Peyer's patch (tissue), 4 donors: ENCODE results near the gene KDM5A. TPM values are rescaled to one million over a fixed set of nuclear protein-coding genes. Genes with fewer than 3 reads are reported as not detected.
"Not testable (repeated sequence)": the region's sequence is repeated elsewhere in the genome, so short reads cannot be mapped to it uniquely, and the experiment has no call there.

ENCODE experiments used
- DNase-seq, 3 donors: peaks; one replicate each; pipeline ENCODE4 v3.0.0-alpha.2; 2017 to 2019
- H3K27ac ChIP-seq, 4 donors: fragments of 200-600 bp; sonication (generic); one replicate each; pipeline ENCODE4 v1.5.1; 2016 to 2019
- H3K27me3 ChIP-seq, 2 donors: fragments of 200-600 bp; sonication (generic); one replicate each; pipeline ENCODE4 v1.5.1; 2019
- H3K36me3 ChIP-seq, 3 donors: fragments of 200-600 bp; sonication (generic); one replicate each; pipeline ENCODE4 v1.5.1; 2016 to 2019
- H3K4me1 ChIP-seq, 4 donors: fragments of 200-600 bp; sonication (generic); one replicate each; pipeline ENCODE4 v1.5.1; 2016 to 2019
- H3K4me3 ChIP-seq, 4 donors: fragments of 200-600 bp; sonication (generic); 1 replicate in 3 of 4; 2 replicates in 1 of 4; pipeline ENCODE4 v1.5.1; 2016 to 2019; ENCODE audit warnings: mild to moderate bottlenecking in 1 of 4
- H3K9me3 ChIP-seq, 4 donors: fragments of 200-600 bp; sonication (generic); one replicate each; pipeline ENCODE4 v1.5.1; 2016 to 2019; ENCODE audit warnings: mild to moderate bottlenecking in 1 of 4
- CTCF ChIP-seq, 6 experiments: fragments of 450-650 bp in 4 of 6; fragments of 200-600 bp in 2 of 6; sonication (generic) in 1 of 6; IDR thresholded peaks; one replicate each; pipeline ENCODE4 v1.5.1; 2017 to 2019; ENCODE audit warnings: antibody characterized with exemption in 6 of 6, mild to moderate bottlenecking in 3 of 6, moderate library complexity in 1 of 6
- POLR2A ChIP-seq, 2 donors: fragments of 450-650 bp; IDR thresholded peaks; one replicate each; pipeline ENCODE4 v1.5.1; 2017; ENCODE audit warnings: antibody characterized with exemption in 2 of 2, mild to moderate bottlenecking in 2 of 2, moderate library complexity in 2 of 2
- total RNA-seq, 4 donors: library from RNA; depleted of rRNA; stranded (reverse); fragments of >200 nt; gene quantifications; one replicate each; pipeline ENCODE4 v1.1.0, GENCODE V29; 2016

The KDM5A gene
- total RNA-seq, 4 donors from 2014 or later = 38.8 to 72.7 (median 60.8) TPM

DNA sequence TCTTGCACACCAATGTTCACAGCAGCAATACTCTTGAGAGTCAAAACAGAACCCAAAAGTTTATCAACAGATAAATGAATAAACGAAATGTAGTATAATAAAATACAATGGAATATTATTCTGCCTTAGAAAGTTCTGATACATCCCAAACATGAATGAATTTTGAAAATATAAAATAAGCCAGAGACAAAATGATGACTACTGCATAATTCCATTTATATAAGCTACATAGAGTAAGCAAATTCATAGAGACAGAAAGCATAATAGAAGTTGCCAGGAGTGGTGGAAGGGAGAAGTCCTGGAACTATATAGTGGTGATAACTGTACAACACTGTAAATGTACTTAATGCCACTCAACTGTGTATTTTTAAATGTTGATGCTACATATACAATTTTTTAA lies 21.1 kb downstream of the KDM5A start:
- DNase-seq = no peak
- Histone ChIP-seq H3K4me1 (no peaks in the 10 kb centered on the region), H3K27me3 (no peaks in the 10 kb centered on the region), H3K27ac (no peak overlapping the region), H3K4me3 (no peak overlapping the region), H3K9me3 (peaks cover 0 to 6% (median 3%) of the 10 kb centered on the region in 4 donors), H3K36me3 (peaks cover 0 to 69% (median 5%) of the 10 kb centered on the region in 3 donors)
- TF ChIP-seq POLR2A (IDR thresholded peaks at IDR 0.05) (no peak), CTCF (IDR thresholded peaks at IDR 0.05) (no peak)

DNA sequence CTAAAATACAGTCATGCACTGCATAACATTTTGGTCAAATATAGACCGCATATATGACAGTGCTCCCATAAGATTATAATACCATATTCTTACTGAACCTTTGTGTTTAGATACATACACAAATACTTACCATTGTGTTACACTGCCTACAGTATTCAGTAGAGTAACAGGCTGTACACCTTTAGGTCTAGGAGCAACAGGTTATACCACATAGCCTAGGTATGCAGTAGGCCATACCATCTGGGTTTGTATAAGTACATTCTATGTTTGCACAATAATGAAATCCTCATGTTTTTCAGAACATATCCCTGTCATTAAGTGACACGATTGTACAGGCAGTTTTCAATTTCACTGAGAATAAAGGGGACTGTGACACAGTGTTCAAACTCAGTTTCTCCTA lies 22.3 kb downstream of the KDM5A start:
- TF ChIP-seq POLR2A (IDR thresholded peaks at IDR 0.05) (no peak), CTCF (IDR thresholded peaks at IDR 0.05) (no peak)
- H3K36me3 ChIP-seq = peaks cover 1 to 80% (median 5%) of the 10 kb centered on the region in 3 donors
- H3K9me3 ChIP-seq = peaks cover 0 to 6% (median 3%) of the 10 kb centered on the region in 4 donors

GRCh38 chr12:359091-359490 lies 30.0 kb downstream of the KDM5A start:
- Histone ChIP-seq H3K9me3 (no peaks in the 10 kb centered on the region), H3K4me3 (no peak overlapping the region), H3K36me3 (peaks cover 0 to 98% (median 6%) of the 10 kb centered on the region in 3 donors), H3K4me1 (no peaks in the 10 kb centered on the region), H3K27ac (no peak overlapping the region), H3K27me3 (no peaks in the 10 kb centered on the region)
- no peak for DNase-seq
- TF ChIP-seq POLR2A (IDR thresholded peaks at IDR 0.05) (no peak), CTCF (IDR thresholded peaks at IDR 0.05) (no peak)

More for the DNA sequence above, 22.3 kb downstream of the KDM5A start:
- no peak overlapping the region for H3K4me3 ChIP-seq
- no peaks in the 10 kb centered on the region for H3K4me1 ChIP-seq
- no peak overlapping the region for H3K27ac ChIP-seq
- H3K27me3 ChIP-seq = no peaks in the 10 kb centered on the region
- no peak for DNase-seq

GRCh38 chr12:356276-356988 lies 32.7 kb downstream of the KDM5A start:
- no peak for DNase-seq
- TF ChIP-seq CTCF (IDR thresholded peaks at IDR 0.05) = no peak
- no peak for TF ChIP-seq POLR2A (IDR thresholded peaks at IDR 0.05)
- H3K27me3 ChIP-seq = no peaks in the 10 kb centered on the region
- H3K4me3 ChIP-seq = no peak overlapping the region
- H3K9me3 ChIP-seq = no peaks in the 10 kb centered on the region
- H3K36me3 ChIP-seq = peaks cover 0 to 98% (median under 1%) of the 10 kb centered on the region in 3 donors
- H3K4me1 ChIP-seq = no peaks in the 10 kb centered on the region
- H3K27ac ChIP-seq = no peak overlapping the region

DNA sequence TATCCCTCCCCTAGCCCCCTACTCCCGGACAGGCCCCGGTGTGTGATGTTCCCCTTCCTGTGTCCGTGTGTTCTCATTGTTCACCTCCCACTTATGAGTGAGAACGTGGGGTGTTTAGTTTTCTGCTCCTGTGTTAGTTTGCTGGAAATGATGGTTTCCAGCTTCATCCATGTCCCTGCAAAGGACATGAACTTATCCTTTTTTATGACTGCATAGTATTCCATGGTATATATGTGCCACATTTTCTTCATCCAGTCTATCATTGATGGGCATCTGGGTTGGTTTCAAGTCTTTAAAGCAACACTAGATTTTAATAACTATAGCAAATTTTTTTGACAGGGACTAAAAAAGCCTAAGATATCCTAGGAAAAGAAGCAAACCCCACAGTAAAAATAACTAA lies 37.9 kb downstream of the KDM5A start:
- not testable (repeated sequence) for H3K27ac ChIP-seq
- H3K36me3 ChIP-seq = peaks cover 0 to 81% (median 0%) of the 10 kb centered on the region in 3 donors

DNA sequence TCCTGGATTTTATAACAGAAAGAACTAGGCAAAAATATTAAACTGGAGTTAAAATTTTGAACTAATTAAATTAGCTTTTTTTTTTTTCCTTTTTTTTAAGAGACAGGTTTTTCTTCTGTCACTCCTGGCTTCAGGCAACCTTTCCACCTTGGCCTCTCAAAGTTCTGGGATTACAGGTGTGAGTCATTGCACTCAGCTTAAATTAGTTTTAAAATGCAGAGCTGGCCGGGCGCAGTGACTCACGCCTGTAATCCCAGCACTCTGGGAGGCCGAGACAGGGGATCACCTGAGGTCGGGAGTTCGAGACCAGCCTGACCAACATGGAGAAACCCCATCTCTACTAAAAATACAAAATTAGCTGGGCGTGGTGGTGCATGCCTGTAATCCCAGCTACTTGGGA lies 39.5 kb downstream of the KDM5A start:
- not testable (repeated sequence) for H3K4me1 ChIP-seq, DNase-seq, H3K27me3 ChIP-seq, H3K9me3 ChIP-seq, H3K4me3 ChIP-seq, H3K27ac ChIP-seq
- H3K36me3 ChIP-seq = peaks cover 0 to 71% (median 0%) of the 10 kb centered on the region in 3 donors

More for the DNA sequence above, 37.9 kb downstream of the KDM5A start:
- H3K9me3 ChIP-seq, H3K4me1 ChIP-seq, H3K27me3 ChIP-seq, DNase-seq, H3K4me3 ChIP-seq: not testable (repeated sequence)

DNA sequence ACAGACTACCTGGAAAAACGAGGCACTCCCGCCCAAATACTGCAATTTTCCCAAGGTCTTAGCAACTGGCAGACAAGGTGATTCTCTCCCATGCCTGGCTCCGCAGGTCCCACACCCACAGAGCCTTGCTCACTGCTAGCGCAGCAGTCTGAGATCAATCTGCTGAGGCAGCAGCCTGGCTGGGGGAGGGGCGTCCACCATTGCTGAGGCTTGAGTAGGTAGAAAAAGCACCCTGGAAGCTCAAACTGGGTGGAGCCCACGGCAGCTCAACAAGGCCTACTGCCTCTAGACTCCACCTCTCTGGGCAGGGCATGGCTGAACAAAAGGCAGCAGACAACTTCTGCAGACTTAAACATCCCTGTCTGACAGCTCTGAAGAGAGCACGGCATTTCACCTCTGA lies 46.1 kb downstream of the KDM5A start:
- H3K27me3 ChIP-seq, H3K4me1 ChIP-seq, DNase-seq, H3K9me3 ChIP-seq, H3K27ac ChIP-seq, H3K4me3 ChIP-seq: not testable (repeated sequence)
- H3K36me3 ChIP-seq = peaks cover 0 to 54% (median 0%) of the 10 kb centered on the region in 3 donors
